HepG2 (cell line): ENCODE results near the gene ZG16. TPM values are rescaled to one million over a fixed set of nuclear protein-coding genes. Genes with fewer than 3 reads are reported as not detected.

Source experiments
- ERF ChIP-seq: IDR thresholded peaks from 2 replicates; pipeline ENCODE4 v1.6.1; 2018; ENCODE audit warnings: missing biosample characterization, missing genetic modification reagents
- FUBP1 ChIP-seq: sonication (generic); formaldehyde crosslinking; IDR thresholded peaks from 2 replicates; pipeline ENCODE4 v1.5.1; 2020; ENCODE audit warnings: missing genetic modification reagents, mild to moderate bottlenecking, borderline replicate concordance
- GABPA ChIP-seq, 2 experiments: IDR thresholded peaks; 2 replicates each; pipeline ENCODE4 v1.6.1; 2011 to 2016; ENCODE audit warnings: low read depth in 2 of 2, low read length in 1 of 2, missing biosample characterization in 1 of 2, missing genetic modification characterization in 1 of 2
- HMGA1 ChIP-seq: sonication (generic); formaldehyde crosslinking; conservative IDR thresholded peaks from 2 replicates; pipeline ENCODE4 v1.4.0; 2020; ENCODE audit warnings: missing genetic modification reagents
- HNRNPLL ChIP-seq: fragments of 200-400 bp; formaldehyde crosslinking; IDR thresholded peaks from 2 replicates; pipeline ENCODE4 v1.6.1; 2017; ENCODE audit warnings: mild to moderate bottlenecking, low read depth, low read length; ENCODE audit not compliant: poor library complexity, severe bottlenecking
- JUN ChIP-seq: sonication (generic); formaldehyde crosslinking; IDR thresholded peaks from 2 replicates; pipeline ENCODE4 v1.4.0; 2020; ENCODE audit warnings: mild to moderate bottlenecking, missing genetic modification reagents
- PAXIP1 ChIP-seq: sonication (generic); formaldehyde crosslinking; conservative IDR thresholded peaks from 2 replicates; pipeline ENCODE4 v1.4.0; 2020; ENCODE audit warnings: mild to moderate bottlenecking, missing genetic modification reagents, moderate library complexity
- PHF21A ChIP-seq: sonication (generic); formaldehyde crosslinking; IDR thresholded peaks from 2 replicates; pipeline ENCODE4 v1.5.0; 2020; ENCODE audit warnings: mild to moderate bottlenecking, missing genetic modification reagents
- SRY ChIP-seq: sonication (generic); formaldehyde crosslinking; IDR thresholded peaks from 2 replicates; pipeline ENCODE4 v1.8.0; 2022; ENCODE audit warnings: mild to moderate bottlenecking, missing genetic modification reagents
- TGIF2 ChIP-seq: IDR thresholded peaks from 2 replicates; pipeline ENCODE4 v1.6.1; 2016; ENCODE audit warnings: control low read depth, missing compliant biosample characterization
- ZMYM2 ChIP-seq: sonication (generic); formaldehyde crosslinking; IDR thresholded peaks from 2 replicates; pipeline ENCODE4 v1.8.0; 2022; ENCODE audit warnings: mild to moderate bottlenecking, missing genetic modification reagents
- ZNF383 ChIP-seq: sonication (generic); formaldehyde crosslinking; IDR thresholded peaks from 2 replicates; pipeline ENCODE4 v1.4.0; 2020; ENCODE audit warnings: missing genetic modification reagents, mild to moderate bottlenecking, borderline replicate concordance
- polyA plus RNA-seq, 8 experiments: library from polyadenylated mRNA; depleted of rRNA in 3 of 8; stranded (reverse) in 7 of 8; unstranded in 1 of 8; fragments of >200 nt; fragmentation: Illumina TruSeq in 4 of 8; extraction: Trizol in 4 of 8; gene quantifications; 2 replicates each; pipeline versions ENCODE4 v1.2.1 to v1.2.3, GENCODE V29; 2011 to 2016; ENCODE audit warnings: low read depth in 4 of 8, missing spikeins in 1 of 8, mixed read lengths in 1 of 8; ENCODE audit not compliant: insufficient read depth in 1 of 8
- total RNA-seq, 5 experiments: library from RNA; depleted of rRNA; stranded (reverse); fragments of >200 nt; fragmentation: Illumina TruSeq; extraction: Trizol; gene quantifications; 2 replicates each; pipeline ENCODE4 v1.2.3, GENCODE V29; 2016; ENCODE audit warnings: low read depth in 1 of 5
- TF ChIP-seq, protein P1 (sequence below): sonication (generic); formaldehyde crosslinking; IDR thresholded peaks from 2 replicates; pipeline ENCODE4 v1.4.0; 2020; ENCODE audit warnings: mild to moderate bottlenecking, missing genetic modification reagents
- TF ChIP-seq, protein P2 (sequence below): sonication (generic); formaldehyde crosslinking; IDR thresholded peaks from 2 replicates; pipeline ENCODE4 v1.5.1; 2020; ENCODE audit warnings: mild to moderate bottlenecking, missing genetic modification reagents, borderline replicate concordance
- TF ChIP-seq, protein P3 (sequence below): sonication (generic); formaldehyde crosslinking; IDR thresholded peaks from 2 replicates; pipeline ENCODE4 v1.8.0; 2022; ENCODE audit warnings: missing genetic modification reagents, mild to moderate bottlenecking, inconsistent platforms, borderline replicate concordance

The ZG16 gene
- total and polyA plus RNA-seq, 2 of the 13 experiments (the other 11 are each of a cell fraction or from before 2014, with no cell fraction given) = 0.04 to 0.07 TPM

DNA sequence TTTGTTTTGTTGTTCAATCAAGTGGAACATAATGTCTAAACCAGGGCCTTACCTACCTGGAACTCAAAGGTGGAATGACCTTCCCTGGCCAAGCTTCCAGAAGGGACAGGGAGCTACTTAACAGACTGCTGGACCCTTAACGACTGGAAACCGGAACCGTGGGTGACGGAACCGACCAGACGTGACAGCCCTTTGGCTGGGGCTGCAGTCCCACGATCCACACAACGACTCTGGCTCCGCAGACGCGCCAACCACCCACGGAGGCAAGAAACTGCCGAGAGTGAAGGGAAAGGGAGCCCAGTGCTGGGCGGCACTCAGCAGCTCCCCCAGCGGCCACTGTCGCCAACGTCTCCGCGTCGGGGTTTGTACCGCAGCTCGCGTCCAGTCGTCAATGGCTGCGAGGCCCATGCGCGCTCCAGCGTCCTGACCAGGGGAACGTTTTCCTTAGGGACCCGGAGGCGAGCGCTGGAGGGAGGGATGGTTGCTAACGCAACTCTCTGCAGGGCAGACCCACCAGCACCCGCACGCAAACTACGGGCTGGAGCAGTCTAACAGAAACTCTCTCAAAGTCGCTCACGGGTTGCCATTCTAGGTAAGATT lies 6.9 kb downstream of the ZG16 start (continued):
- TF ChIP-seq ZMYM2 (CRISPR knock-in tag) (peak; percentile 43; the same call in 1 of the 2 replicates), HNRNPLL (peak; percentile 95), JUN (CRISPR knock-in tag) (no peak), PHF21A (CRISPR knock-in tag) (no peak; the same call in 1 of the 2 replicates), ZNF383 (CRISPR knock-in tag) (no peak), HMGA1 (CRISPR knock-in tag) (no peak), PAXIP1 (CRISPR knock-in tag) (no peak), SRY (CRISPR knock-in tag) (0 out of 2 replicates have a peak, but pooled peaks have one; percentile 62), GABPA (IDR thresholded peaks at IDR 0.05; ENCODE audit: low read depth, low read length) (no peak), GABPA (CRISPR knock-in tag; IDR thresholded peaks at IDR 0.05; ENCODE audit: low read depth) (no peak), ERF (peak; percentile 86; the same call in 1 of the 2 replicates), TGIF2 (CRISPR knock-in tag) (no peak), FUBP1 (CRISPR knock-in tag) (0 out of 2 replicates have a peak, but pooled peaks have one; percentile 43)
- TF ChIP-seq, protein P1, sequence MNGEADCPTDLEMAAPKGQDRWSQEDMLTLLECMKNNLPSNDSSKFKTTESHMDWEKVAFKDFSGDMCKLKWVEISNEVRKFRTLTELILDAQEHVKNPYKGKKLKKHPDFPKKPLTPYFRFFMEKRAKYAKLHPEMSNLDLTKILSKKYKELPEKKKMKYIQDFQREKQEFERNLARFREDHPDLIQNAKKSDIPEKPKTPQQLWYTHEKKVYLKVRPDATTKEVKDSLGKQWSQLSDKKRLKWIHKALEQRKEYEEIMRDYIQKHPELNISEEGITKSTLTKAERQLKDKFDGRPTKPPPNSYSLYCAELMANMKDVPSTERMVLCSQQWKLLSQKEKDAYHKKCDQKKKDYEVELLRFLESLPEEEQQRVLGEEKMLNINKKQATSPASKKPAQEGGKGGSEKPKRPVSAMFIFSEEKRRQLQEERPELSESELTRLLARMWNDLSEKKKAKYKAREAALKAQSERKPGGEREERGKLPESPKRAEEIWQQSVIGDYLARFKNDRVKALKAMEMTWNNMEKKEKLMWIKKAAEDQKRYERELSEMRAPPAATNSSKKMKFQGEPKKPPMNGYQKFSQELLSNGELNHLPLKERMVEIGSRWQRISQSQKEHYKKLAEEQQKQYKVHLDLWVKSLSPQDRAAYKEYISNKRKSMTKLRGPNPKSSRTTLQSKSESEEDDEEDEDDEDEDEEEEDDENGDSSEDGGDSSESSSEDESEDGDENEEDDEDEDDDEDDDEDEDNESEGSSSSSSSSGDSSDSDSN = peak; percentile 60; the same call in 1 of the 2 replicates
- TF ChIP-seq, protein P2, sequence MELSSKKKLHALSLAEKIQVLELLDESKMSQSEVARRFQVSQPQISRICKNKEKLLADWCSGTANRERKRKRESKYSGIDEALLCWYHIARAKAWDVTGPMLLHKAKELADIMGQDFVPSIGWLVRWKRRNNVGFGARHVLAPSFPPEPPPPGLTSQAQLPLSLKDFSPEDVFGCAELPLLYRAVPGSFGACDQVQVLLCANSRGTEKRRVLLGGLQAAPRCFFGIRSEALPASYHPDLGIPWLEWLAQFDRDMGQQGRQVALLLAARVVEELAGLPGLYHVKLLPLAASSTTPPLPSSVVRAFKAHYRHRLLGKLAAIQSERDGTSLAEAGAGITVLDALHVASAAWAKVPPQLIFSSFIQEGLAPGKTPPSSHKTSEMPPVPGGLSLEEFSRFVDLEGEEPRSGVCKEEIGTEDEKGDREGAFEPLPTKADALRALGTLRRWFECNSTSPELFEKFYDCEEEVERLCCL (CRISPR knock-in tag) = no peak
- TF ChIP-seq, protein P3, sequence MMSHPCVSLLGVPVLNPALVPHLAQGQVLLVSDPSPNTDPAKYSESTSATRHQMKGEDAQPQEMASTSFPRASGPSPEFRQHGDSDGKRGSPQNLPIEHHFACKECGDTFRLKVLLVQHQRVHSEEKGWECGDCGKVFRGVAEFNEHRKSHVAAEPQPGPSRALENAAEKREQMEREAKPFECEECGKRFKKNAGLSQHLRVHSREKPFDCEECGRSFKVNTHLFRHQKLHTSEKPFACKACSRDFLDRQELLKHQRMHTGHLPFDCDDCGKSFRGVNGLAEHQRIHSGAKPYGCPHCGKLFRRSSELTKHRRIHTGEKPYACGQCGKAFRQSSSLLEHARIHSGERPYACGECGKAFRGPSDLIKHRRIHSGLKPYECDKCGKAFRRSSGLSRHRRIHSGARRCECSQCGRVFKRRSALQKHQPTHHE = no peak
